Spleen (tissue), 7 donors: ENCODE data around the gene TCP11L2.
"Not testable (repeated sequence)": the region's sequence is repeated elsewhere in the genome, so short reads cannot be mapped to it uniquely, and the experiment has no call there.

Experiments
- CTCF ChIP-seq, 11 experiments: fragments of 200-600 bp in 7 of 11; fragments of 450-650 bp in 4 of 11; sonication (generic) in 4 of 11; IDR thresholded peaks in 8 of 11; conservative IDR thresholded peaks in 3 of 11; 1 replicate in 7 of 11; 2 replicates in 4 of 11; pipeline versions ENCODE4 v1.4.0 to v1.8.0; 2016 to 2021; ENCODE audit warnings: antibody characterized with exemption in 11 of 11, inconsistent platforms in 4 of 11, mild to moderate bottlenecking in 1 of 11
- POLR2A ChIP-seq, 3 donors: fragments of 450-650 bp; IDR thresholded peaks; one replicate each; pipeline ENCODE4 v1.5.1; 2017; ENCODE audit warnings: antibody characterized with exemption in 3 of 3, mild to moderate bottlenecking in 1 of 3
- donor health status: DM: no; HTN: no; CAD: no; lungs with moderate emphysema.
- donor health status: DM: no; HTN: no; CAD: no.
- donor health status: DM: no; HTN: no; CAD: no.

- TF ChIP-seq CTCF (IDR thresholded peaks at IDR 0.05 in 8 of 11, conservative IDR thresholded peaks at IDR 0.05 in 3 of 11); POLR2A (IDR thresholded peaks at IDR 0.05): not testable (repeated sequence)
Observed at GRCh38 chr12:106313413-106313812, 10.9 kb downstream of the TCP11L2 start.
